Ectodermal cell (in vitro differentiated cells): ENCODE results near the gene RAPGEF1.

ENCODE experiments used
- H3K27ac ChIP-seq: 2 replicates; pipeline ENCODE4 v1.7.0; 2013; ENCODE audit warnings: mild to moderate bottlenecking, low read depth, low read length; ENCODE audit not compliant: insufficient read depth, poor library complexity, severe bottlenecking
- H3K27me3 ChIP-seq: 2 replicates; pipeline ENCODE4 v1.7.0; 2013; ENCODE audit warnings: mild to moderate bottlenecking, low read length; ENCODE audit not compliant: insufficient read depth, control insufficient read depth, poor library complexity, severe bottlenecking
- H3K36me3 ChIP-seq: one replicate; pipeline ENCODE4 v1.7.0; 2013; ENCODE audit warnings: low read length; ENCODE audit not compliant: control insufficient read depth, insufficient read depth
- H3K4me1 ChIP-seq: one replicate; pipeline ENCODE4 v1.7.0; 2013; ENCODE audit warnings: low read length; ENCODE audit not compliant: control insufficient read depth, insufficient read depth
- H3K4me3 ChIP-seq: 2 replicates; pipeline ENCODE4 v1.7.0; 2013; ENCODE audit warnings: low read depth, low read length, control low read depth; ENCODE audit not compliant: insufficient read depth
- H3K9me3 ChIP-seq: 2 replicates; pipeline ENCODE4 v1.7.0; 2013; ENCODE audit warnings: mild to moderate bottlenecking, low read length, moderate library complexity; ENCODE audit not compliant: control insufficient read depth
- WGBS, 2 experiments: methylation state at CpG; one replicate each; pipeline ENCODE4 v1.1.7; 2013; ENCODE audit warnings: missing lambda C conversion rate in 2 of 2; 5-methylcytosine and 5-hydroxymethylcytosine counted together

Gene RAPGEF1

GRCh38 chr9:131590907-131591844, 148.7 kb downstream of the RAPGEF1 start:
- no peaks in the 10 kb centered on the region for H3K27me3 ChIP-seq
- no peaks in the 10 kb centered on the region for H3K4me1 ChIP-seq
- no peaks in the 10 kb centered on the region for H3K9me3 ChIP-seq
- no peak overlapping the region for H3K4me3 ChIP-seq
- no peak overlapping the region for H3K27ac ChIP-seq
- no peaks in the 10 kb centered on the region for H3K36me3 ChIP-seq
- WGBS, 2 experiments: 84 to 85% methylated on average over 20 to 21 of the region's 21 CpGs

GRCh38 chr9:131590449-131590848, 149.4 kb downstream of the RAPGEF1 start:
- Histone ChIP-seq H3K27ac (no peak overlapping the region), H3K36me3 (no peaks in the 10 kb centered on the region), H3K27me3 (no peaks in the 10 kb centered on the region), H3K9me3 (no peaks in the 10 kb centered on the region), H3K4me1 (no peaks in the 10 kb centered on the region), H3K4me3 (no peak overlapping the region)
- 94% methylated on average over 13 of the region's 13 CpGs for WGBS, 2 experiments

- Histone ChIP-seq H3K36me3 (no peaks in the 10 kb centered on the region), H3K4me3 (no peak overlapping the region), H3K27me3 (no peaks in the 10 kb centered on the region), H3K27ac (no peak overlapping the region), H3K4me1 (no peaks in the 10 kb centered on the region), H3K9me3 (no peaks in the 10 kb centered on the region)
- 94 to 95% methylated on average over 14 of the region's 14 CpGs for WGBS, 2 experiments
These were observed 149.9 kb downstream of the RAPGEF1 start for GRCh38 chr9:131589993-131590392.

- Histone ChIP-seq H3K27ac (no peak overlapping the region), H3K9me3 (no peaks in the 10 kb centered on the region), H3K36me3 (peaks cover 7% of the 10 kb centered on the region), H3K27me3 (no peaks in the 10 kb centered on the region), H3K4me3 (no peak overlapping the region), H3K4me1 (no peaks in the 10 kb centered on the region)
- 95 to 97% methylated on average over 16 of the region's 16 CpGs for WGBS, 2 experiments
These were observed 150.7 kb downstream of the RAPGEF1 start for GRCh38 chr9:131589124-131589711.

GRCh38 chr9:131588396-131588795, 151.5 kb downstream of the RAPGEF1 start:
- Histone ChIP-seq H3K4me1 (no peaks in the 10 kb centered on the region), H3K27ac (no peak overlapping the region), H3K36me3 (peaks cover 9% of the 10 kb centered on the region), H3K4me3 (no peak overlapping the region), H3K9me3 (no peaks in the 10 kb centered on the region), H3K27me3 (no peaks in the 10 kb centered on the region)
- WGBS, 2 experiments: 96 to 97% methylated on average over 9 of the region's 9 CpGs

GRCh38 chr9:131587906-131588305, 152.0 kb downstream of the RAPGEF1 start:
- Histone ChIP-seq H3K27me3 (no peaks in the 10 kb centered on the region), H3K36me3 (peaks cover 10% of the 10 kb centered on the region), H3K9me3 (no peaks in the 10 kb centered on the region), H3K27ac (no peak overlapping the region), H3K4me3 (no peak overlapping the region), H3K4me1 (no peaks in the 10 kb centered on the region)
- WGBS, 2 experiments: 89 to 91% methylated on average over 14 of the region's 14 CpGs

GRCh38 chr9:131587331-131587730, 152.5 kb downstream of the RAPGEF1 start:
- Histone ChIP-seq H3K4me1 (no peaks in the 10 kb centered on the region), H3K27ac (no peak overlapping the region), H3K27me3 (no peaks in the 10 kb centered on the region), H3K9me3 (no peaks in the 10 kb centered on the region), H3K36me3 (peaks cover 10% of the 10 kb centered on the region), H3K4me3 (no peak overlapping the region)
- 92 to 97% methylated on average over 9 of the region's 9 CpGs for WGBS, 2 experiments

GRCh38 chr9:131585375-131585774, 154.5 kb downstream of the RAPGEF1 start:
- Histone ChIP-seq H3K9me3 (no peaks in the 10 kb centered on the region), H3K4me3 (no peak overlapping the region), H3K27me3 (no peaks in the 10 kb centered on the region), H3K27ac (no peak overlapping the region), H3K36me3 (peaks cover 10% of the 10 kb centered on the region), H3K4me1 (no peaks in the 10 kb centered on the region)
- WGBS, 2 experiments: 94% methylated on average over 8 of the region's 8 CpGs

GRCh38 chr9:131584858-131585257, 155.0 kb downstream of the RAPGEF1 start:
- no peak overlapping the region for H3K27ac ChIP-seq
- no peak overlapping the region for H3K4me3 ChIP-seq
- no peaks in the 10 kb centered on the region for H3K4me1 ChIP-seq
- WGBS, 2 experiments: 93 to 95% methylated on average over 7 of the region's 7 CpGs
- peaks cover 10% of the 10 kb centered on the region for H3K36me3 ChIP-seq
- no peaks in the 10 kb centered on the region for H3K27me3 ChIP-seq
- no peaks in the 10 kb centered on the region for H3K9me3 ChIP-seq

- Histone ChIP-seq H3K4me1 (no peaks in the 10 kb centered on the region), H3K9me3 (no peaks in the 10 kb centered on the region), H3K36me3 (peaks cover 10% of the 10 kb centered on the region), H3K27me3 (no peaks in the 10 kb centered on the region), H3K4me3 (no peak overlapping the region), H3K27ac (no peak overlapping the region)
- WGBS, 2 experiments: 95% methylated on average over 27 of the region's 27 CpGs
These were observed 155.9 kb downstream of the RAPGEF1 start for GRCh38 chr9:131583836-131584555.
